HG03521 (cell line): ENCODE data around the gene TUBB4B.

Experiments
- ATAC-seq: cut with Tn5 transposase; IDR thresholded peaks from one replicate; pipeline ENCODE4 v1.9.1; 2021; ENCODE audit warnings: mild to moderate bottlenecking, moderate library complexity; ENCODE audit not compliant: unreplicated experiment

Gene TUBB4B

DNA sequence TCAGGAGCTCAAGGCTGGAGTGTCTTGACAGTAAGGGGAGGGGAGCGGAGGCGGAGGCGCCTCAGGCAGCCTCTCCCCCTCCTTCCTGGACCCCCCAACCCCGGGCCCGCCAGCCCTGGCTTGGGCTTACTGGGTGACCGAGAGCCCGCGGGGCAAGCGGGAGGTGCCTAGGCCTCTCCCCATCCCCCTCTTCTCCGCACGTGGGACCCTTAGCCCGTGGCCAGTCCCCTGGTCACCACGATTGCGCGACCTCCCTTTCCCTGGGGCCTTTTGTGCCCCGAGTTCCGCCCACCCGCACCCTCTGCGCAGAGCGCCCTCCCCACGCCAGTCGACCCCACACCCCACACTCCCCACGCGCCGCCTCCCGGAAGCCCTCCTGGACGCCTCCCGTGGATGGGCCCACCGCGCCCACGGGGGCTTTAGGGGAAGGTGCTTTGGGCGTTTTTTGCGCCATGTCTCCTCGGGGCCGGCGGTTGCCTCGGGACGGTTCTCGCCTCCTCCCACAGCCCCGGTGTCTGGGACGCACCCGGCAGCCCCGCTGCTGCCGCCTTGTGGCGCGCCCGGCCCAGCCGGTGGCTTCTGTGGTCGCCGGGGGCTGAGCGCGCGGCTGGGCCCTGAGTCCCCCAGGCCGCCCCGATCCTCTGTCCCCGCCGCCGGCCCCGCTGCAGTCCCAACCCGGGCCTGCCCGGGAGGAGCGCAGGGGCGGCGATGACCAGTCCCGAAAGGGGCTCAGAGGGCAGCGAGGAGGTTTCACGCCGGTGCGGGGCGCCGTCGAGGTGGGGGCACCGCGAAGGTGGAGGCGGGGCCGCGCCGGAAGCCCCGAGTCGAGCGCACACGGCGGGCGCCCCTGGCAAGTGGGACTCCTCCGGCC lies 39.6 kb downstream of the TUBB4B start:
- ATAC-seq, result no peak

DNA sequence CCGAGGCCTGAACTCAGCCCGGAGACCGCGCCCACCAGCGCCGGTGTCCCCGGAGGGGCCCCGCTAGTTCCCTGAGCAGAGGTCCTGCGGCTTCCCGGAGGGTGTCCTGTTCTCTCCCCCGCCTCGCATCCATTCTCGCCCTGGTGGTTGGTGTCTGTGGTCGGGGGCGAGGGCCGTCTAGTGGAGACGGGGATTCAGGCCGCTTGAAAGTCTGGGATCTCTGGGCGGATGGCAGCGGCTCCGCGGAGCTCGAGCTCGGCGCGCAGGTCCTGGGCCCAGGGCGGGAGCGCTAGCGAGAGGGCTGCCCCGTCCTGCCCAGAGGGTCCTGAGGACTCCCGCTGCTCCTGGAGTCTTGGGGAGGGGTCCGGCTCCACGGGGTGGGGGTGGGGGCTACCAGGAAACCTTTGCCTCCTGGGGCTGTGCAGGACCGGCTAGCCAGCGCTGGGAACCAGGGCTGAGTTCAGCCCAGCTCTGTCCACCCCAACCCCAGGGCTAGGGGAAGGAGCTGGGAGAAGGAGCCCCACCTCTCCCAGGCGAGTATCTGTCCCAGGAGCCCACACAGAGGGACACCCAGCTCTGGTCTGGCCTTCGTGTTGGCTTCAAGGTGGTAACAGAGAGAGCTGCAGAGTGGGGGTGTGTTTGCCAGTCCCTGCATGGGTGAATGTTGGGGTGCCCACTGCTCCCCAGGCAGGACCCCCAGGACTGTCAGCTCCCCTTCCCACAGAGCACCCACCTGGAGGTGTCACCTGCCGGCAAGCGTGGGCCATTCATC lies 40.4 kb downstream of the TUBB4B start:
- no peak for ATAC-seq

DNA sequence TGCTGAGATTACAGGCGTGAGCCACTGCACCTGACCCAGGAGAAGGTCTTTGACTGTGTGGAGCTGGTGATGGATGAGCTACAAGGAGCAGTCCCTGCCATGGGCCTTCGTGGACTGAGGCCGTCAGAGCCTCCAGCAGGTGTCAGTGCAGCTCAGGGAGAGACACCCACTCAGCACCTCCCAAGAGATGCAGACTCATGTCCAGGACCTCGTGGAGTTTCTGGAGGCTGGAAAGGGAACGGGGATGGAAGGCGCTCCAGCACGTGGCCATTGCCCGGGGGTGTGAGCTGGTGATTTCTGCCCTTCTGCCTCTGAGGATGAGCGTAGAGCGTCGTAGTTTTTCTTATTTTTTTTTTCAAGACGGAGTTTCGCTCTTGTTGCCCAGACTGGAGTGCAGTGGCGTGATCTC lies 45.9 kb downstream of the TUBB4B start:
- no peak for ATAC-seq

DNA sequence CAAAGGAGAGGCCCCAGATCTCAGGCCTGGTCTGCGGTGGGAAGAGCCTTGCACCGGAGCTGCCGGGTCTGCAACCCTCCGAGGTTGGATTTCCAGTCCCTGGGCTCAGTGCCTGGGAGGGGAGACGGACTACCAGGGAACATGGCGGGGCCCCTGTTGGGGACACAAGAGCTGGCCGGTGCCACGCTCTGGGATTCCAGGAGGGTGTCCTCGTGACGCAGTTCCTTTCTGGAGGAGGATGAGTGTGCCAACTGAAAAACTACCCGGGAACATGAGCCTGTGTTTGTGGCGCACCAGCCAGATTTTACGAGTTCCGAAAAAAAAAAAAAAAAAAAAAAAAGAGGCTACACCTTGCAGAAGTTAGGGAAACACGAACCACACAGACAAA lies 52.0 kb downstream of the TUBB4B start:
- no peak for ATAC-seq
